IMR-90 (cell line): Measurements from ENCODE around the gene DCC. TPM values are rescaled to one million over a fixed set of nuclear protein-coding genes. Genes with fewer than 3 reads are reported as not detected.

Experiments
- ATAC-seq: fragments of 200-7000 bp; cut with Tn5 transposase; 2 replicates; pipeline ENCODE4 v1.9.1; 2020; ENCODE audit warnings: low read depth, mild to moderate bottlenecking, moderate library complexity
- BruUV-seq: library from RNA; stranded (reverse); fragments of 400-500 nt; replicated peaks from 2 replicates; lab custom pipeline; 2021; lab: Mats Ljungman, UMichigan
- CTCF ChIA-PET: fragments of 300-600 bp; formaldehyde crosslinking; extraction: SDS; loops from one replicate; lab custom pipeline; 2021; ENCODE audit warnings: antibody characterized with exemption; lab: Yijun Ruan, JAX
- POLR2A ChIA-PET: fragments of 300-600 bp; sonication (Branson Sonifier 250); formaldehyde crosslinking; loops from one replicate; lab custom pipeline; 2022; ENCODE audit warnings: antibody characterized with exemption; ENCODE audit not compliant: unreplicated experiment; lab: Charles Lee
- DNase-seq: peaks from one replicate; pipeline ENCODE4 v3.0.0; 2013
- H2AFZ ChIP-seq: replicated peaks from 2 replicates; pipeline ENCODE3; 2013; ENCODE audit warnings: low read length, mild to moderate bottlenecking; ENCODE audit not compliant: poor library complexity
- H2AK5ac ChIP-seq: 2 replicates; pipeline ENCODE4 v1.6.1; 2013; ENCODE audit warnings: low read depth, low read length, inconsistent platforms
- H2AK9ac ChIP-seq: replicated peaks from 2 replicates; pipeline ENCODE3; 2013; ENCODE audit warnings: mild to moderate bottlenecking, low read depth, low read length, moderate library complexity; ENCODE audit not compliant: poor library complexity
- H2BK120ac ChIP-seq: 2 replicates; pipeline ENCODE4 v1.6.1; 2013; ENCODE audit warnings: low read depth, low read length, inconsistent platforms
- H2BK15ac ChIP-seq: 3 replicates; pipeline ENCODE4 v1.6.1; 2013; ENCODE audit warnings: low read depth, low read length, inconsistent platforms
- H2BK20ac ChIP-seq: 2 replicates; pipeline ENCODE4 v1.6.1; 2013; ENCODE audit warnings: low read depth, mild to moderate bottlenecking, inconsistent platforms, low read length, moderate library complexity
- H2BK5ac ChIP-seq: 2 replicates; pipeline ENCODE4 v1.6.1; 2013; ENCODE audit warnings: mild to moderate bottlenecking, low read depth, low read length, inconsistent platforms; ENCODE audit not compliant: poor library complexity, severe bottlenecking
- H3K14ac ChIP-seq: replicated peaks from 2 replicates; pipeline ENCODE4 v1.6.1; 2013; ENCODE audit warnings: low read depth, low read length, inconsistent platforms
- H3K18ac ChIP-seq: 2 replicates; pipeline ENCODE4 v1.6.1; 2013; ENCODE audit warnings: low read depth, low read length, control low read depth
- H3K23ac ChIP-seq: 2 replicates; pipeline ENCODE4 v1.6.1; 2013; ENCODE audit warnings: low read depth, low read length, inconsistent platforms
- H3K27ac ChIP-seq: 2 replicates; pipeline ENCODE4 v1.5.1; 2013; ENCODE audit warnings: mild to moderate bottlenecking, control low read depth, low read length; ENCODE audit not compliant: insufficient read depth
- H3K27me3 ChIP-seq: 2 replicates; pipeline ENCODE4 v1.6.1; 2013; ENCODE audit warnings: low read length; ENCODE audit not compliant: control insufficient read depth, insufficient read depth
- H3K36me3 ChIP-seq: 2 replicates; pipeline ENCODE4 v1.6.1; 2013; ENCODE audit warnings: low read length, mixed read lengths; ENCODE audit not compliant: control insufficient read depth, insufficient read depth
- H3K4ac ChIP-seq: 2 replicates; pipeline ENCODE4 v1.6.1; 2013; ENCODE audit warnings: low read depth, low read length, inconsistent platforms
- H3K4me1 ChIP-seq: 2 replicates; pipeline ENCODE4 v1.6.1; 2013; ENCODE audit warnings: low read length, mixed read lengths; ENCODE audit not compliant: control insufficient read depth, insufficient read depth
- H3K4me2 ChIP-seq: 2 replicates; pipeline ENCODE4 v1.6.1; 2013; ENCODE audit warnings: low read depth, mild to moderate bottlenecking, control low read depth, low read length, moderate library complexity
- H3K4me3 ChIP-seq: 2 replicates; pipeline ENCODE4 v1.5.1; 2013; ENCODE audit warnings: low read depth, mild to moderate bottlenecking, control low read depth, low read length, moderate library complexity; ENCODE audit not compliant: insufficient read depth
- H3K56ac ChIP-seq: 2 replicates; pipeline ENCODE4 v1.6.1; 2013; ENCODE audit warnings: low read length, inconsistent platforms; ENCODE audit not compliant: insufficient read depth; ENCODE audit errors: extremely low read depth
- H3K79me1 ChIP-seq, 2 experiments: 2 replicates each; pipeline ENCODE4 v1.6.1; 2013; ENCODE audit warnings: low read length in 2 of 2, inconsistent platforms in 1 of 2, low read depth in 1 of 2
- H3K9ac ChIP-seq: 2 replicates; pipeline ENCODE4 v1.6.1; 2013; ENCODE audit warnings: low read depth, low read length, control low read depth
- H3K9me1 ChIP-seq: 2 replicates; pipeline ENCODE4 v1.6.1; 2013; ENCODE audit warnings: low read length, inconsistent platforms; ENCODE audit not compliant: insufficient read depth
- H3K9me3 ChIP-seq: 2 replicates; pipeline ENCODE4 v1.6.1; 2013; ENCODE audit warnings: low read length; ENCODE audit not compliant: control insufficient read depth, insufficient read depth
- H4K20me1 ChIP-seq: 2 replicates; pipeline ENCODE4 v1.6.1; 2013; ENCODE audit warnings: low read length, inconsistent platforms; ENCODE audit not compliant: insufficient read depth
- H4K5ac ChIP-seq: 2 replicates; pipeline ENCODE4 v1.6.1; 2013; ENCODE audit warnings: mild to moderate bottlenecking, low read depth, low read length, control low read depth
- H4K8ac ChIP-seq, 2 experiments: 2 replicates each; pipeline ENCODE4 v1.6.1; 2013; ENCODE audit warnings: low read depth in 2 of 2, low read length in 2 of 2, control low read depth in 1 of 2, inconsistent platforms in 1 of 2
- H4K91ac ChIP-seq: 2 replicates; pipeline ENCODE4 v1.6.1; 2013; ENCODE audit warnings: low read depth, low read length, inconsistent platforms; ENCODE audit not compliant: insufficient read depth
- CEBPB ChIP-seq: IDR thresholded peaks from 2 replicates; pipeline ENCODE4 v1.6.1; 2012; ENCODE audit warnings: low read depth, low read length, improper control_type of control experiment
- MAZ ChIP-seq: IDR thresholded peaks from 2 replicates; pipeline ENCODE4 v1.6.1; 2012; ENCODE audit warnings: low read depth, mild to moderate bottlenecking, low read length, improper control_type of control experiment, moderate library complexity, borderline replicate concordance
- MXI1 ChIP-seq: IDR thresholded peaks from 2 replicates; pipeline ENCODE4 v1.6.1; 2012; ENCODE audit warnings: low read depth, mild to moderate bottlenecking, low read length, moderate library complexity, borderline replicate concordance
- RAD21 ChIP-seq: IDR thresholded peaks from 2 replicates; pipeline ENCODE4 v1.6.1; 2012; ENCODE audit warnings: low read length, improper control_type of control experiment
- RCOR1 ChIP-seq: IDR thresholded peaks from 2 replicates; pipeline ENCODE4 v1.6.1; 2012; ENCODE audit warnings: mild to moderate bottlenecking, low read length, improper control_type of control experiment; ENCODE audit not compliant: insufficient replicate concordance
- dilution Hi-C: fragments of 300-500 bp; cut with HindIII; formaldehyde crosslinking; loops from one replicate; pipeline ENCODE4 v1.14.3; 2018; ENCODE audit warnings: low sequenced_read_pairs; ENCODE audit not compliant: unreplicated experiment
- in situ Hi-C: fragments of 300-500 bp; cut with MboI; formaldehyde crosslinking; loops from 3 replicates; pipeline ENCODE4 v1.14.3; 2019; ENCODE audit warnings: low sequenced_read_pairs, inconsistent platforms, mixed read lengths
- intact Hi-C: fragments of 100-400 bp; cut with micrococcal nuclease; formaldehyde crosslinking; loops from 2 replicates; pipeline ENCODE4 v1.10.0; 2022
- polyA plus RNA-seq, 3 experiments: library from polyadenylated mRNA; depleted of rRNA; stranded (reverse); fragments of >200 nt; gene quantifications; 2 replicates each; pipeline ENCODE4 v1.2.3, GENCODE V29; 2012; ENCODE audit warnings: low replicate concordance in 1 of 3
- total RNA-seq: library from RNA; depleted of rRNA; stranded (reverse); fragments of >200 nt; gene quantifications from 2 replicates; pipeline ENCODE4 v1.2.3, GENCODE V29; 2012

DCC gene
- total and polyA plus RNA-seq, 2 of the 4 experiments (the other 2 are of a cell fraction) = 0.31 to 0.54 TPM

DNA sequence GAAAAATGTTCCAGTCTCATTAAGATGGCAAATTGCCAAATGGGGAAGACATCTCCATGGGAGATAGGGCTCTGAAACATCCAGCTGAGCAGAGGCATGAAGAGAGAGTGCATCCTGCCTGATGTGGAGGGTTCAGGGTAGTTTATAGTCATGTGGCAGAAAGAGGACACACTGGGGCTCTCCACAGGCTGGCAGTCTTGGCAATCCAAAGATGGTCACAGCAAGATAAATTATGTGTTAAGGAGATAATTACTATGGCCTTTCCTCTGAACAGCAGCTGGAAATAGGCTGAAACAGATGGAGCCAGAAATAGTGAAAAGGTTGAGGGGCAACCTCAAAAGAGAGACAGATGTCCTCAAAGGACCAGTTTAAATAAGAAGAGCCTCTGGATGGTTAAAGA, 97.2 kb downstream of the DCC start:
- dilution Hi-C loops (no loop called here), intact Hi-C loops (no loop called here), in situ Hi-C loops (no loop called here)
- Histone ChIP-seq H3K4me2 (no peak overlapping the region), H4K91ac (no peak overlapping the region), H3K9me3 (peaks cover 16% of the 10 kb centered on the region), H3K27ac (no peak overlapping the region), H2BK120ac (no peak overlapping the region), H3K4me1 (no peaks in the 10 kb centered on the region), H3K14ac (no peak overlapping the region), H2BK15ac (no peak overlapping the region), H2BK20ac (no peak overlapping the region), H4K5ac (no peak overlapping the region), H3K36me3 (no peaks in the 10 kb centered on the region), H3K56ac (no peak overlapping the region), H3K18ac (no peak overlapping the region), H4K8ac (no peak overlapping the region), H2AK5ac (no peak overlapping the region), H3K23ac (no peak overlapping the region), H2AK9ac (no peak overlapping the region), H2BK5ac (no peak overlapping the region), H3K9me1 (no peaks in the 10 kb centered on the region), H3K79me1 (no peaks in the 10 kb centered on the region), H3K4ac (no peak overlapping the region), H3K9ac (no peak overlapping the region), H4K20me1 (no peaks in the 10 kb centered on the region), H2AFZ (no peak overlapping the region), H3K27me3 (no peaks in the 10 kb centered on the region), H3K4me3 (no peak overlapping the region)
- ATAC-seq = no peak
- TF ChIP-seq CEBPB (no peak), MXI1 (no peak), RAD21 (no peak), RCOR1 (no peak), MAZ (no peak)
- ChIA-PET POLR2A (no interaction called here), CTCF (no interaction called here)
- DNase-seq = no peak
- no TSS peak for BruUV-seq
